PC-9 (cell line): ENCODE results near the gene ERG.

Experiments
- EZH2 ChIP-seq: fragments of 200-600 bp; sonication (generic); IDR thresholded peaks from 2 replicates; pipeline ENCODE4 v1.8.0; 2017; ENCODE audit warnings: antibody characterized with exemption, low read depth
- TF ChIP-seq, protein P1 (sequence below): fragments of 200-600 bp; sonication (generic); conservative IDR thresholded peaks from 2 replicates; pipeline ENCODE4 v1.6.1; 2017; ENCODE audit warnings: mixed run types, antibody characterized with exemption, mild to moderate bottlenecking, moderate library complexity

DNA sequence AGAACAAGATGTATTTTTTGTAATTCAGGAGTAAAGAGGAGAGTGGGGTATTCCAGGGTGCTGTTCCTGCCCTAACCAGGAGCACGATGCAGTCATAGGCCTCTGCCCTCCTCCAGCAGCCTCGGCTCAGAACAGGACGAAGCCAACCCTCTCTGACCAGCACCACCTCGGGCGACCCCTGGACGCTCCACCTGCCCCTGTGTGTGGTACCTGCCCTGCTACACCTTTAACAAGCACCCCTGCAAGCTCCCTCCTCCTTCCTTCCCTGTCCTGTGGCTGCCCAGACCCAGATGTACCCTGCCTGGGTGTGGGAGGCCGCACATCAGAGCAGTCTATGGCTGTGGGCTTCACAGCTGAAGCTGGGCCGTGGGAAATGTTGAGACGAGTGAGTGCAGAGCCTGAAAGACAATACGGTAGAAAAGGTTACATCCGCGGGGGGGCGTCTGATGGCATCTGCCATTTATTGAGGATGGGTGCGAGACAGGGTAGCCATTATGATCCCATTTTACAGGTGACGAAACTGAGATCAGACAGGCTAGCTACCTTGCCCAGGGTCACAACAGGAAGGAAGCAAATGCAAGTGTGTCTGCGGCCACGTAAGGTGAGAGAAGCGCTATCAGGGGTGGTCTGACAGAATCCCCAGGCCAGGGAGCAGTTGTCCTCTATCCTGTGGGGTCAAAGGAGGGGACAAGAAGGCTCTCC lies 4.6 kb downstream of the ERG start:
- TF ChIP-seq, protein P1, sequence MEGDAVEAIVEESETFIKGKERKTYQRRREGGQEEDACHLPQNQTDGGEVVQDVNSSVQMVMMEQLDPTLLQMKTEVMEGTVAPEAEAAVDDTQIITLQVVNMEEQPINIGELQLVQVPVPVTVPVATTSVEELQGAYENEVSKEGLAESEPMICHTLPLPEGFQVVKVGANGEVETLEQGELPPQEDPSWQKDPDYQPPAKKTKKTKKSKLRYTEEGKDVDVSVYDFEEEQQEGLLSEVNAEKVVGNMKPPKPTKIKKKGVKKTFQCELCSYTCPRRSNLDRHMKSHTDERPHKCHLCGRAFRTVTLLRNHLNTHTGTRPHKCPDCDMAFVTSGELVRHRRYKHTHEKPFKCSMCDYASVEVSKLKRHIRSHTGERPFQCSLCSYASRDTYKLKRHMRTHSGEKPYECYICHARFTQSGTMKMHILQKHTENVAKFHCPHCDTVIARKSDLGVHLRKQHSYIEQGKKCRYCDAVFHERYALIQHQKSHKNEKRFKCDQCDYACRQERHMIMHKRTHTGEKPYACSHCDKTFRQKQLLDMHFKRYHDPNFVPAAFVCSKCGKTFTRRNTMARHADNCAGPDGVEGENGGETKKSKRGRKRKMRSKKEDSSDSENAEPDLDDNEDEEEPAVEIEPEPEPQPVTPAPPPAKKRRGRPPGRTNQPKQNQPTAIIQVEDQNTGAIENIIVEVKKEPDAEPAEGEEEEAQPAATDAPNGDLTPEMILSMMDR = no peak
- no peak for TF ChIP-seq EZH2
